ENCODE data around the gene RRH.

GRCh38 chr4:109809655-109810054 is 18.1 kb upstream of the RRH start:
- TF ChIP-seq CTCF (IDR thresholded peaks at IDR 0.05) = no peak
- no peak for TF ChIP-seq POLR2A (IDR thresholded peaks at IDR 0.05)

Data from body of pancreas (tissue), 4 donors.